HL-60/S4 treated with phorbol 12-myristate 13-acetate at 8.2 ng/mL for 4 days and 3 days (cell line): ENCODE data around the gene VIM.

Experiments used
- in situ Hi-C: fragments of 300-500 bp; cut with MboI; formaldehyde crosslinking; loops from 2 replicates; pipeline ENCODE4 v1.15.0; 2022; ENCODE audit warnings: low sequenced_read_pairs

VIM gene

GRCh38 chr10:17209302-17209701, 18.7 kb upstream of the VIM start:
- in situ Hi-C loops: no loop called here

DNA sequence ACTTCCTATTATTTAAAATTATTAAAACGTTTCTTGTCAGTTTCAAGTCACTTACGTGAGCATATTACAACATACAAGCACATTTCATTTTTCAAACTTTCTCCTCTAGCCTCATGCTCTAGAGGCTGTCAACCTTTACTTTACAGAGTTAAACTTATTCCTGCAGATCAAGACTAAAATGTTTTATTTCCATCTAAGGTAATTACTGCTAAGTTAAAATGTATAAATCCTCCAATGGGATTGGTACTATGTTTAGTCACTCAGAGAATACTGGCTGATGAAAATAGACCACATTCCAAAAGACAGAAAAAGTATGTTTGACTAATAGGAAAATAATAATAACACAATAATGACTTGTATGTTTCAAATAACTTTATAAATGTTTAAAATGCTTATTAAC, 18.2 kb upstream of the VIM start:
- in situ Hi-C loops: no loop called here

GRCh38 chr10:17210361-17210760, 17.7 kb upstream of the VIM start:
- in situ Hi-C loops: no loop called here

DNA sequence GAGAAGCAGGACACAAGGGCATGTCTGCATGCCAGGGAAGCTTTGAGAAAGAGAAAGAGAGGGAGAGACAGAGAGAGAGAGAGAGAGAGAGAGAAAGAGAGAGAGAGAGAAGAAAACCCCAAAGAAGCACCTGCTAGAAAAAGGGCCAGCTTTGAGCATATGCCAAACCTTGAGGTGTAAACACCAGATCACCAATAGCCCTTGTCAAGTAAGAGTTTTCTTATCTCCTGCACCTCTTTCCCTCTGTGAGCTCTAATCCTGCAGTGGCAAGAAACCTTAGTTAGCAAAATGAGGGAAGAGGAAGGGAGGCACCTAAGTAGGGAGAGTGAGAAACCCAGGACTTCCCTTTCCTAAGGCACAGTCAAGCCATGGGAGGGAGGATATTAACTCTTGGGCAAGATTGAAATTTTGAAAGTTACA, 15.2 kb upstream of the VIM start:
- in situ Hi-C loops: no loop called here

GRCh38 chr10:17213646-17214349, 14.2 kb upstream of the VIM start:
- in situ Hi-C loops: no loop called here

DNA sequence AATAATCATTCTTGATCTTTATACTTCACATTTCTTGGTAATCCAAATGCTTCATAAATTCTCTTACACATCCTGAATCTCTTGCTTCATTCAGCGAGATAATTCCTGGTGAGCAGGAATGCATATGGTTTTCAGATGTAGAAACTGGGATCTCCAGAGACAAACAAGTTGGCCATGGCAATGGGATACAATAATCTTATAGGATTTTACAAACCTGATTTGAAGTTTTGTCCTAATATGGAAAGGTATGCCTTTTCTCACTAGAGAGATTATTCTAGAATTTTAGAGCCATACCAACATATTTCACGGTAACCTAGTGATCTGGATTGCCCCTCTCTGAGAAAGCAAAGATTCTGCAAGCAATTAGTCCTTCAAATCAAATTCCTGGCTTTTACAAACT, 13.5 kb upstream of the VIM start:
- in situ Hi-C loops: no loop called here

- in situ Hi-C loops: no loop called here
Measured at GRCh38 chr10:17214971-17215781, 12.9 kb upstream of the VIM start.

- in situ Hi-C loops: no loop called here
Measured at GRCh38 chr10:17215782-17216122, 12.3 kb upstream of the VIM start.

GRCh38 chr10:17216217-17216900, 11.7 kb upstream of the VIM start:
- in situ Hi-C loops: no loop called here

- in situ Hi-C loops: no loop called here
Measured at GRCh38 chr10:17216901-17217395, 11.1 kb upstream of the VIM start.

- in situ Hi-C loops: no loop called here
Measured at GRCh38 chr10:17217631-17218232, 10.3 kb upstream of the VIM start.

GRCh38 chr10:17219024-17219423, 9.0 kb upstream of the VIM start:
- in situ Hi-C loops: no loop called here

- in situ Hi-C loops: loop anchor here (10.0 kb wide), 1 partner anchor 196 kb away; no protein-coding TSS in a partner anchor
Measured at GRCh38 chr10:17220652-17221100, 7.4 kb upstream of the VIM start.

DNA sequence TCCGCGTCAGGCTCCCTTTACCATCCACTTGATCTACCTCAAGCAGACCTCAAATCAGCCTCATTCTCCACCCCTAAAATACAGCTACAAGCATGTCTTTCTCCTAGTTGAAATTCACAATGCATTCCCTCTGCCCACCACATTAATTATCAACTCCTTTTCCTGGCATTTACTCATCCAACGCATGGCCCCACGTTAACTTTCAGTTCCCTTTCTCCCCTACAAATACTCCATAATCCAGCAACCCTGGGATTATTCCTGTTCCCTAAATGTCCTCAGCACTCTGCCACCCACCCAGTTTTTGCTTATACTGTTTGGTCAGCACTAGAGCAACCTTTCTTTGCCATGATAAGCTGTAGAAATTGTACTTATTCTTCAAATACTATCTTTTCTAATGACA, 5.7 kb upstream of the VIM start:
- in situ Hi-C loops: loop anchor here (10.0 kb wide), 1 partner anchor 198 kb away; no protein-coding TSS in a partner anchor

GRCh38 chr10:17225808-17226207, 2.2 kb upstream of the VIM start:
- in situ Hi-C loops: loop anchor here (10.0 kb wide), 1 partner anchor 201 kb away; no protein-coding TSS in a partner anchor

DNA sequence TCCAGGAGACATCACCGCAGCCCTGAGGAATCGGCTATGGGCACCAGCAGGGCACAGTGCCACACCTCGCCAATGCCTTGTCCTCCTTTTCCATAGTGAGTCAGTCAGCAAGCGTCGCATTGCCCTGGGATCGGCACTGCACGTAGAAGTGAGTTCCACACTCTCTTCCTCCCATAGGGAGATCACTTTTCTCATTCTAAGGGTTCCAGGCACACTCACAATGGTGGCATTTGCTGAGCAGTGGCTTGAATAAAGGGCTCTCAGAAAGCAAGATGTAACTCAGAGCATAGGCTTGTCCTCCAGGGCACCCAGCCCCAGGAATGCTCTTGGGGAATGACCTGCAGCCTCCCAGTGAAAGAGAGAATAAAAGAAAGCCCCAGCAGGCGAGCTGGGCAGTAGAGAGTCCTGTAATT, 1.1 kb upstream of the VIM start:
- in situ Hi-C loops: loop anchor here (10.0 kb wide), 1 partner anchor 202 kb away; no protein-coding TSS in a partner anchor

- in situ Hi-C loops: loop anchor here (10.0 kb wide), 1 partner anchor 203 kb away; no protein-coding TSS in a partner anchor
Measured at GRCh38 chr10:17227367-17228090, 512 bp upstream of the VIM start.

- in situ Hi-C loops: loop anchor here (10.0 kb wide), 1 partner anchor 204 kb away; no protein-coding TSS in a partner anchor
Measured at GRCh38 chr10:17229016-17229716, 1.1 kb downstream of the VIM start.

DNA sequence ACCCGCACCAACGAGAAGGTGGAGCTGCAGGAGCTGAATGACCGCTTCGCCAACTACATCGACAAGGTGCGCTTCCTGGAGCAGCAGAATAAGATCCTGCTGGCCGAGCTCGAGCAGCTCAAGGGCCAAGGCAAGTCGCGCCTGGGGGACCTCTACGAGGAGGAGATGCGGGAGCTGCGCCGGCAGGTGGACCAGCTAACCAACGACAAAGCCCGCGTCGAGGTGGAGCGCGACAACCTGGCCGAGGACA, 1.6 kb downstream of the VIM start:
- in situ Hi-C loops: loop anchor here (10.0 kb wide), 1 partner anchor 205 kb away; no protein-coding TSS in a partner anchor
